Measurements from ENCODE around the gene IGFBP2. TPM values are rescaled to one million over a fixed set of nuclear protein-coding genes. Genes with fewer than 3 reads are reported as not detected.

IGFBP2 gene
- total RNA-seq, 1 donor from 2014 or later: 213 TPM

- no peak for DNase-seq
These were observed 54.4 kb downstream of the IGFBP2 start for GRCh38 chr2:216687646-216688045.

GRCh38 chr2:216688731-216689340, 55.6 kb downstream of the IGFBP2 start:
- DNase-seq: no peak

GRCh38 chr2:216689397-216689796, 56.2 kb downstream of the IGFBP2 start:
- no peak for DNase-seq

GRCh38 chr2:216690456-216690852, 57.2 kb downstream of the IGFBP2 start:
- DNase-seq: no peak

GRCh38 chr2:216690853-216691741, 57.9 kb downstream of the IGFBP2 start:
- peak; percentile 57 for DNase-seq

GRCh38 chr2:216692636-216693413, 59.6 kb downstream of the IGFBP2 start:
- DNase-seq: peak; percentile 22

GRCh38 chr2:216693414-216694080, 60.3 kb downstream of the IGFBP2 start:
- no peak for DNase-seq

GRCh38 chr2:216694082-216694825, 61.0 kb downstream of the IGFBP2 start:
- peak; percentile 47 for DNase-seq

GRCh38 chr2:216694826-216695217, 61.6 kb downstream of the IGFBP2 start:
- DNase-seq: no peak

- peak; percentile 63 for DNase-seq
These were observed 62.2 kb downstream of the IGFBP2 start, which contains the start of gene IGFBP5 for GRCh38 chr2:216695401-216695821. Gene IGFBP5, minus strand, starts transcription at chr2:216695549. Its CDS starts 774 bp downstream, at chr2:216694775.

- DNase-seq: no peak
These were observed 63.1 kb downstream of the IGFBP2 start for GRCh38 chr2:216696321-216696720.

- DNase-seq: no peak
These were observed 63.7 kb downstream of the IGFBP2 start for GRCh38 chr2:216696751-216697560.

- DNase-seq: no peak
These were observed 65.1 kb downstream of the IGFBP2 start for GRCh38 chr2:216698293-216698692.

- no peak for DNase-seq
These were observed 65.7 kb downstream of the IGFBP2 start for GRCh38 chr2:216698895-216699294.

- no peak for DNase-seq
These were observed 66.9 kb downstream of the IGFBP2 start for GRCh38 chr2:216700088-216700567.

- no peak for DNase-seq
These were observed 67.6 kb downstream of the IGFBP2 start for GRCh38 chr2:216700781-216701180.

- DNase-seq: no peak
These were observed 68.3 kb downstream of the IGFBP2 start for GRCh38 chr2:216701544-216701943.

- no peak for DNase-seq
These were observed 69.5 kb downstream of the IGFBP2 start for GRCh38 chr2:216702756-216703155.

- DNase-seq: no peak
These were observed 77.5 kb downstream of the IGFBP2 start for GRCh38 chr2:216710551-216711301.

- no peak for DNase-seq
These were observed 78.1 kb downstream of the IGFBP2 start for GRCh38 chr2:216711348-216711747.

All from occipital lobe (tissue), 2 donors.